Keratinocyte (primary cell): Measurements from ENCODE around the gene B4GALNT3. TPM values are rescaled to one million over a fixed set of nuclear protein-coding genes. Genes with fewer than 3 reads are reported as not detected.

Source experiments
- DNase-seq: peaks from one replicate; pipeline ENCODE4 v3.0.0-alpha.2; 2011; ENCODE audit warnings: low read depth, missing footprints, low spot score
- FAIRE-seq: peaks from 2 replicates; lab custom pipeline; 2011; peaks lifted over from hg19 to GRCh38; lab: Jason Lieb, UNC
- H2AFZ ChIP-seq: 2 replicates; pipeline ENCODE4 v1.6.0; 2012; ENCODE audit warnings: low read length, control low read depth, inconsistent platforms; ENCODE audit not compliant: control insufficient read depth
- H3K27ac ChIP-seq: 2 replicates; pipeline ENCODE4 v1.5.1; 2011; ENCODE audit warnings: low read length; ENCODE audit not compliant: control insufficient read depth, insufficient read depth
- H3K27me3 ChIP-seq: 3 replicates; pipeline ENCODE4 v1.6.0; 2011; ENCODE audit warnings: low read length; ENCODE audit not compliant: control insufficient read depth, insufficient read depth; ENCODE audit errors: extremely low read depth
- H3K36me3 ChIP-seq, 2 experiments: 2 replicates in 1 of 2; 3 replicates in 1 of 2; pipeline ENCODE4 v1.5.1; 2011; ENCODE audit warnings: low read length in 2 of 2, mild to moderate bottlenecking in 1 of 2; ENCODE audit not compliant: control insufficient read depth in 2 of 2, insufficient read depth in 2 of 2; ENCODE audit errors: extremely low read depth in 1 of 2
- H3K4me1 ChIP-seq: 3 replicates; pipeline ENCODE4 v1.5.1; 2011; ENCODE audit warnings: low read length; ENCODE audit not compliant: control insufficient read depth, insufficient read depth; ENCODE audit errors: extremely low read depth
- H3K4me2 ChIP-seq: 3 replicates; pipeline ENCODE4 v1.6.0; 2011; ENCODE audit warnings: low read depth, low read length; ENCODE audit not compliant: control insufficient read depth, insufficient read depth; ENCODE audit errors: extremely low read depth
- H3K4me3 ChIP-seq, 3 experiments: fragments of 200-600 bp in 1 of 3; sonication (generic) in 1 of 3; 2 replicates in 2 of 3; 3 replicates in 1 of 3; pipeline ENCODE4 v1.5.1; 2011 to 2016; ENCODE audit warnings: low read length in 3 of 3, mild to moderate bottlenecking in 3 of 3, control low read depth in 2 of 3, inconsistent platforms in 1 of 3, low read depth in 1 of 3, mixed read lengths in 1 of 3, mixed run types in 1 of 3, moderate library complexity in 1 of 3; ENCODE audit not compliant: control insufficient read depth in 2 of 3, insufficient read depth in 2 of 3; ENCODE audit errors: extremely low read depth in 1 of 3
- H3K79me2 ChIP-seq: 2 replicates; pipeline ENCODE4 v1.6.0; 2012; ENCODE audit warnings: low read length; ENCODE audit not compliant: control insufficient read depth, insufficient read depth
- H3K9ac ChIP-seq: 3 replicates; pipeline ENCODE4 v1.6.0; 2011; ENCODE audit warnings: low read length; ENCODE audit not compliant: control insufficient read depth, insufficient read depth; ENCODE audit errors: extremely low read depth
- H3K9me1 ChIP-seq: 3 replicates; pipeline ENCODE4 v1.6.0; 2011; ENCODE audit warnings: low read length; ENCODE audit not compliant: control insufficient read depth, insufficient read depth; ENCODE audit errors: extremely low read depth
- H3K9me3 ChIP-seq: 2 replicates; pipeline ENCODE4 v1.5.1; 2012; ENCODE audit warnings: low read depth, low read length; ENCODE audit not compliant: control insufficient read depth
- H4K20me1 ChIP-seq: 3 replicates; pipeline ENCODE4 v1.6.0; 2011; ENCODE audit warnings: low read length; ENCODE audit not compliant: control insufficient read depth, insufficient read depth; ENCODE audit errors: extremely low read depth
- CTCF ChIP-seq, 3 experiments: IDR thresholded peaks in 1 of 3; conservative IDR thresholded peaks in 1 of 3; optimal IDR thresholded peaks in 1 of 3; 2 replicates in 2 of 3; 3 replicates in 1 of 3; pipeline versions ENCODE3 to v1.5.1; 2011; ENCODE audit warnings: low read length in 3 of 3, mild to moderate bottlenecking in 3 of 3, moderate library complexity in 2 of 3, control low read depth in 1 of 3, inconsistent platforms in 1 of 3; ENCODE audit not compliant: insufficient read depth in 2 of 3; ENCODE audit errors: extremely low read depth in 1 of 3
- EZH2 ChIP-seq: IDR thresholded peaks from one replicate; pipeline ENCODE4 v1.6.1; 2012; ENCODE audit warnings: inconsistent platforms, mild to moderate bottlenecking, low read length, moderate library complexity
- dilution Hi-C: fragments of 300-500 bp; cut with MboI; formaldehyde crosslinking; loops from one replicate; pipeline ENCODE4 v1.7.0; 2020; ENCODE audit warnings: low sequenced_read_pairs; ENCODE audit not compliant: extremely low pct_ligation_motif_present
- polyA plus RNA-seq, 5 experiments: library from polyadenylated mRNA; depleted of rRNA in 3 of 5; stranded (reverse) in 3 of 5; stranded (forward) in 1 of 5; unstranded in 1 of 5; fragments of >200 nt; gene quantifications; 1 replicate in 1 of 5; 2 replicates in 3 of 5; 3 replicates in 1 of 5; pipeline versions ENCODE4 v1.2.1 to v1.2.3, GENCODE V29; 2011 to 2012; ENCODE audit warnings: missing spikeins in 2 of 5, low read depth in 1 of 5, low replicate concordance in 1 of 5

Gene B4GALNT3
- polyA plus RNA-seq, 1 donor (not counting 4 experiments of a cell fraction or from before 2014, with no cell fraction given), result 7.5 TPM

GRCh38 chr12:507391-507796 lies 47.7 kb downstream of the B4GALNT3 start:
- H3K9me1 ChIP-seq, result peaks cover 2% of the 10 kb centered on the region
- no peaks in the 10 kb centered on the region for H3K27me3 ChIP-seq
- no peak for DNase-seq
- dilution Hi-C loops, result no loop called here
- H3K79me2 ChIP-seq, result no peaks in the 10 kb centered on the region
- H3K27ac ChIP-seq, result no peak overlapping the region
- H3K4me3 ChIP-seq, result no peak overlapping the region
- no peak for FAIRE-seq
- H3K9ac ChIP-seq, result no peak overlapping the region
- no peak overlapping the region for H3K4me2 ChIP-seq
- no peaks in the 10 kb centered on the region for H3K36me3 ChIP-seq
- H2AFZ ChIP-seq, result no peak overlapping the region
- no peaks in the 10 kb centered on the region for H4K20me1 ChIP-seq
- H3K9me3 ChIP-seq, result no peaks in the 10 kb centered on the region
- H3K4me1 ChIP-seq, result peaks cover 29% of the 10 kb centered on the region
- TF ChIP-seq CTCF (optimal IDR thresholded peaks at IDR 0.05 in 1 of 3, IDR thresholded peaks at IDR 0.05 in 1 of 3, conservative IDR thresholded peaks at IDR 0.05 in 1 of 3; ENCODE audit: extremely low read depth in 1 of 3, insufficient read depth in 2 of 3, low read length in 3 of 3) (no peak), EZH2 (no peak)

GRCh38 chr12:508145-508544 lies 48.4 kb downstream of the B4GALNT3 start:
- Histone ChIP-seq H3K27ac (no peak overlapping the region), H3K27me3 (no peaks in the 10 kb centered on the region), H3K4me3 (no peak overlapping the region), H2AFZ (no peak overlapping the region), H3K79me2 (no peaks in the 10 kb centered on the region), H4K20me1 (no peaks in the 10 kb centered on the region), H3K4me1 (peaks cover 29% of the 10 kb centered on the region), H3K9me1 (peaks cover 2% of the 10 kb centered on the region), H3K4me2 (no peak overlapping the region), H3K9ac (no peak overlapping the region), H3K9me3 (no peaks in the 10 kb centered on the region), H3K36me3 (no peaks in the 10 kb centered on the region)
- no peak for DNase-seq
- no peak for FAIRE-seq
- dilution Hi-C loops, result no loop called here
- TF ChIP-seq CTCF (optimal IDR thresholded peaks at IDR 0.05 in 1 of 3, IDR thresholded peaks at IDR 0.05 in 1 of 3, conservative IDR thresholded peaks at IDR 0.05 in 1 of 3; ENCODE audit: extremely low read depth in 1 of 3, insufficient read depth in 2 of 3, low read length in 3 of 3) (no peak), EZH2 (no peak)
